PC-9 (cell line): ENCODE results near the gene TASOR2. TPM values are rescaled to one million over a fixed set of nuclear protein-coding genes. Genes with fewer than 3 reads are reported as not detected.
A peak's percentile ranks its signal among the peaks of the same experiment; 100 is the strongest.

Experiments
- BruUV-seq: library from RNA; stranded (reverse); fragments of 400-500 nt; replicated peaks from 2 replicates; lab custom pipeline; 2021; lab: Mats Ljungman, UMichigan
- CTCF ChIA-PET: fragments of 300-600 bp; sonication (Branson Sonifier 250); formaldehyde crosslinking; loops from one replicate; lab custom pipeline; 2022; ENCODE audit warnings: antibody characterized with exemption; lab: Charles Lee
- POLR2A ChIA-PET: fragments of 300-600 bp; sonication (Branson Sonifier 250); formaldehyde crosslinking; loops from one replicate; lab custom pipeline; 2022; ENCODE audit warnings: antibody characterized with exemption; ENCODE audit not compliant: unreplicated experiment; lab: Charles Lee
- DNase-seq, 2 experiments: peaks; one replicate each; pipeline versions ENCODE4 v3.0.0 to v3.0.0-alpha.2; 2015 to 2022; ENCODE audit warnings: mixed read lengths in 1 of 2
- H2AFZ ChIP-seq: fragments of 200-600 bp; sonication (generic); 2 replicates; pipeline ENCODE4 v1.8.1; 2017; ENCODE audit warnings: antibody characterized with exemption
- H3F3A ChIP-seq: fragments of 200-600 bp; sonication (generic); 2 replicates; pipeline ENCODE4 v1.8.1; 2017; ENCODE audit warnings: antibody characterized with exemption, mild to moderate bottlenecking, low read depth; ENCODE audit not compliant: insufficient read depth
- H3K27ac ChIP-seq: fragments of 200-600 bp; sonication (generic); 2 replicates; pipeline ENCODE4 v1.6.1; 2016; ENCODE audit warnings: mixed run types
- H3K27me3 ChIP-seq: fragments of 200-600 bp; sonication (generic); 2 replicates; pipeline ENCODE4 v1.6.1; 2016; ENCODE audit warnings: low read depth, mixed run types; ENCODE audit not compliant: insufficient read depth
- H3K36me3 ChIP-seq: fragments of 200-600 bp; sonication (generic); 2 replicates; pipeline ENCODE4 v1.6.1; 2016; ENCODE audit warnings: low read depth, mixed run types
- H3K4me1 ChIP-seq: fragments of 200-600 bp; sonication (generic); replicated peaks from 2 replicates; pipeline ENCODE4 v1.6.1; 2016; ENCODE audit warnings: mixed run types; ENCODE audit not compliant: insufficient read depth
- H3K4me2 ChIP-seq: fragments of 200-600 bp; sonication (generic); 2 replicates; pipeline ENCODE4 v1.6.1; 2017; ENCODE audit warnings: mixed run types
- H3K4me3 ChIP-seq: fragments of 200-600 bp; sonication (generic); 2 replicates; pipeline ENCODE4 v1.6.1; 2016; ENCODE audit warnings: mixed run types
- H3K79me2 ChIP-seq: fragments of 200-600 bp; sonication (generic); 2 replicates; pipeline ENCODE4 v1.6.1; 2017; ENCODE audit warnings: low read depth, mixed run types
- H3K9me2 ChIP-seq: fragments of 200-600 bp; sonication (generic); 2 replicates; pipeline ENCODE4 v1.8.1; 2017; ENCODE audit warnings: mild to moderate bottlenecking; ENCODE audit not compliant: insufficient read depth
- H3K9me3 ChIP-seq: fragments of 200-600 bp; sonication (generic); 2 replicates; pipeline ENCODE4 v1.8.1; 2016; ENCODE audit warnings: low read depth; ENCODE audit not compliant: insufficient read depth
- H4K20me1 ChIP-seq: fragments of 200-600 bp; sonication (generic); 2 replicates; pipeline ENCODE4 v1.8.1; 2017; ENCODE audit not compliant: insufficient read depth
- EZH2 ChIP-seq: fragments of 200-600 bp; sonication (generic); IDR thresholded peaks from 2 replicates; pipeline ENCODE4 v1.8.0; 2017; ENCODE audit warnings: antibody characterized with exemption, low read depth
- intact Hi-C: fragments of 100-400 bp; cut with micrococcal nuclease; formaldehyde crosslinking; loops from one replicate; pipeline ENCODE4 v1.10.0; 2022; ENCODE audit not compliant: unreplicated experiment
- total RNA-seq: library from RNA; stranded (reverse); gene quantifications from 2 replicates; pipeline ENCODE4 v1.2.3, GENCODE V29; 2021
- TF ChIP-seq, protein P1 (sequence below): fragments of 200-600 bp; sonication (generic); conservative IDR thresholded peaks from 2 replicates; pipeline ENCODE4 v1.6.1; 2017; ENCODE audit warnings: mixed run types, antibody characterized with exemption, mild to moderate bottlenecking, moderate library complexity

The TASOR2 gene
- total RNA-seq, 1 experiment from 2014 or later, result 60.7 TPM

DNA sequence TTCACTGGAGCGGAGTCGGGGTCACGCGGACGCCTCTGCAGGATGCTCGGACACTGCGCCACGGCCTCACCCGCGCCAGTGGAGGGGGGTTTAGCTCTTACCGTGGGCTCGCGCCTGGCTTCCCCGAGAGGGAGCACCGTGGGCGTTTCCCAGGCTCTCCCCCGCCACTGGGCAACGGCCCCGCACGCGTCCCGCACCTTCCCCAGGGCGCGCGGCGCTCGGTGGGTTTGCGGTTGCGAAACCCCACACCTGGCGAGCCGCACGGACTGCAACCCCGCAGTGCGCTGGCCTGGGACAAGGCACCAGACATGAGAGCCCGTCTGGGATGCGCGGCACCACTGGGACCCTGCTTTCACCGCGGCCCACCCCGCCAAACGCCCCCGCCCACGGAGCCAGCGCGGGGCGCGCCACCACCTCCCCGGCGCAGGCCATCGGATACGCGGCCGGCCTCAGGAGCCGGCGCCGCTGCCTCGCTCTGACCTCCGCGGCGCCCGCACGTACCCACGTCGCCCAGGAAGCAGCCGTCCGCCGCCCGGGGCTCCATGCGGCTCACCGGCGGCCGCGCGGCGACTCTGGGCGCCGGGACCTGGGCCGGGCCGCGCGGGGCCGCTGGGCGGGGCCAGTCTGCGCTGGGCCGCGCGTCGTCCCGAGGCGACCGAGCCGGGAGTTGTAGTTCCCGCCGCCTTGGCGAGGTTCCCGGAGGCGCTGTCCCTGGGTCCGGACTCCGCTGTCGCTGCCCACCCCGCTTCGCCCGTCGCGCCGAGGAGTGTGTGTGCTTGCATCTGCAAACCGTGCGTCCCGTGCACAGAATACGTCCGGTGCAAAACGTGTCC is 18.4 kb upstream of the TASOR2 start, which contains the start of gene ASB13:
Gene ASB13 (minus strand): TSS at position 588 of the 833 bp plus-strand sequence. CDS start 44 bp downstream, at position 544.
- CTCF ChIA-PET, result interaction anchor here (0.5 kb wide), 1 partner anchor 625 kb away, joined by 7 read pairs; no protein-coding TSS in a partner anchor
- Histone ChIP-seq H3K4me3 (peak within 1 kb of the TSS; percentile 75), H3K4me1 (peaks cover 27% of the 10 kb centered on the region), H3K9me3 (no peaks in the 10 kb centered on the region), H4K20me1 (no peaks in the 10 kb centered on the region), H3K4me2 (peak within 1 kb of the TSS; percentile 91), H3K9me2 (no peaks in the 10 kb centered on the region), H2AFZ (peak within 1 kb of the TSS; percentile 84), H3K36me3 (no peaks in the 10 kb centered on the region), H3K79me2 (peaks cover 36% of the 10 kb centered on the region), H3K27ac (no peak within 1 kb of the TSS), H3F3A (peaks cover 5% of the 10 kb centered on the region; the same call in 1 of the 2 replicates), H3K27me3 (no peaks in the 10 kb centered on the region)
- intact Hi-C loops, result no loop called here
- peak in 1 of 2 experiments; percentile 65 for DNase-seq
- TF ChIP-seq, protein P1, sequence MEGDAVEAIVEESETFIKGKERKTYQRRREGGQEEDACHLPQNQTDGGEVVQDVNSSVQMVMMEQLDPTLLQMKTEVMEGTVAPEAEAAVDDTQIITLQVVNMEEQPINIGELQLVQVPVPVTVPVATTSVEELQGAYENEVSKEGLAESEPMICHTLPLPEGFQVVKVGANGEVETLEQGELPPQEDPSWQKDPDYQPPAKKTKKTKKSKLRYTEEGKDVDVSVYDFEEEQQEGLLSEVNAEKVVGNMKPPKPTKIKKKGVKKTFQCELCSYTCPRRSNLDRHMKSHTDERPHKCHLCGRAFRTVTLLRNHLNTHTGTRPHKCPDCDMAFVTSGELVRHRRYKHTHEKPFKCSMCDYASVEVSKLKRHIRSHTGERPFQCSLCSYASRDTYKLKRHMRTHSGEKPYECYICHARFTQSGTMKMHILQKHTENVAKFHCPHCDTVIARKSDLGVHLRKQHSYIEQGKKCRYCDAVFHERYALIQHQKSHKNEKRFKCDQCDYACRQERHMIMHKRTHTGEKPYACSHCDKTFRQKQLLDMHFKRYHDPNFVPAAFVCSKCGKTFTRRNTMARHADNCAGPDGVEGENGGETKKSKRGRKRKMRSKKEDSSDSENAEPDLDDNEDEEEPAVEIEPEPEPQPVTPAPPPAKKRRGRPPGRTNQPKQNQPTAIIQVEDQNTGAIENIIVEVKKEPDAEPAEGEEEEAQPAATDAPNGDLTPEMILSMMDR, result no peak
- no peak for TF ChIP-seq EZH2
- no TSS peak for BruUV-seq
- POLR2A ChIA-PET, result no interaction called here

DNA sequence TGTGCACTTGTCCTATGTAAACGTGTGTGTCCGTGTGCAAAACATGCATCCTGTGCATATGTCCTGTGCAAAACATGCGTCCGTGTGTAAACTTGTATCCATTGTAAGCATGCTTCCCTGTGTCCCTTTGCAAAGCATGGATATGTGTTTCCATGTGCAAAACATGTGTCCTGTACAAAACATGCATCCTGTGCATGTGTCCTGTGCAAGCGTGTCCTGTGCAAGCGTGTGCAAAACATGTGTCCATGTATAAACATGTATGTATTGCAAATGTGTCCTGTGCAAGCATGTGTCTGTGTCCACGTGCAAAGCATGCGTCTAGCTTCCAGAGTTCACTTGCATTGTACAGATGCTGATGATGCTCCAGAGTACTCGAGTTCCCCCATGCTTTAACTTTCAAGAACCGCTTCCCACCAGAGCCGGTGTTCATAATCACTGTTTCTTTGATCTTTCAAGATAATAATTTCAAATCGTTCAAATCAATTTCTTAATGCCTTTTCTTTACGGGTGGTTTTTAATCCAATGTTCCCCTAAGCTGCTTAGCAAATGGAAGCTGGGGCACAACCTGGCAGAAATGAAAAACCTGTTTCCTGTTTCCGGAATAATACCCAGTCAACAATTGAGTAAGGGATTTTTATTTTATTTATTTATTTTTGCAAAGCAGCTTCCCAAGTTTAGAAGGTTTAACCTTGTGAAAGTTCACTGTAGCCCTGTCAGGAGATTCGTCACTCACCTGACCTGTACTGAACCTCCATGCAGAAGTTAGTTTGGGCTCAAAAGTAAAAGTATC is 17.6 kb upstream of the TASOR2 start:
- Histone ChIP-seq H4K20me1 (no peaks in the 10 kb centered on the region), H3K4me1 (peaks cover 25% of the 10 kb centered on the region), H3F3A (peaks cover 5% of the 10 kb centered on the region; the same call in 1 of the 2 replicates), H3K27ac (no peak overlapping the region), H3K9me2 (no peaks in the 10 kb centered on the region), H2AFZ (peak overlapping the region; percentile 79), H3K9me3 (no peaks in the 10 kb centered on the region), H3K4me2 (peak overlapping the region; percentile 91), H3K27me3 (no peaks in the 10 kb centered on the region), H3K36me3 (no peaks in the 10 kb centered on the region), H3K4me3 (peak overlapping the region; percentile 75), H3K79me2 (peaks cover 30% of the 10 kb centered on the region)
- intact Hi-C loops, result no loop called here
- no peak for DNase-seq
- CTCF ChIA-PET, result no interaction called here
- TF ChIP-seq, protein P1, result no peak
- TF ChIP-seq EZH2, result no peak
- BruUV-seq, result no TSS peak
- POLR2A ChIA-PET, result no interaction called here

DNA sequence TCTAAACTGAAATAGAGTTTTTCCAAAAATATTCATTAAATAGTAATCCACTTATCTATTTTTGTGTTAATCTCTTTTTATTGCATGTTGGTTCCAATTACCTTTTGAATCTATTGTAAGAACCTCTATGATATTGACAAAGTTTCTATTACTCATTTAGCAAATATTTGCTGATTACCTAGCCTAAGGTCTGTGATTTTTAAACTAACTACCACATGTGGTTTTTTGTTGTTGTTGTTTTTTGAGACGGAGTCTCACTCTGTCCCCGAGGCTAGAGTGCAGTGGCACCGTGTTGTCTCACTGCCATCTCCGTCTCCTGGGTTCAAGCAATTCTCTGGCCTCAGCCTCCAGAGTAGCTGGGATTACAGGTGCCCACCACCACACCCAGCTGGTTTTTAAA is 16.2 kb upstream of the TASOR2 start:
- TF ChIP-seq EZH2, result no peak
- TF ChIP-seq, protein P1, result no peak
- H3K36me3 ChIP-seq, result no peaks in the 10 kb centered on the region
- CTCF ChIA-PET, result no interaction called here
- H3K27ac ChIP-seq, result no peak overlapping the region
- no peak overlapping the region for H2AFZ ChIP-seq
- no TSS peak for BruUV-seq
- H3K79me2 ChIP-seq, result peaks cover 24% of the 10 kb centered on the region
- H3K27me3 ChIP-seq, result no peaks in the 10 kb centered on the region
- DNase-seq, result peak in 1 of 2 experiments; percentile 49
- no peaks in the 10 kb centered on the region for H3K9me3 ChIP-seq
- no peaks in the 10 kb centered on the region for H4K20me1 ChIP-seq
- peak overlapping the region; percentile 22; the same call in 1 of the 2 replicates for H3K4me2 ChIP-seq
- POLR2A ChIA-PET, result no interaction called here
- intact Hi-C loops, result no loop called here
- H3F3A ChIP-seq, result peaks cover 5% of the 10 kb centered on the region; the same call in 1 of the 2 replicates
- H3K4me3 ChIP-seq, result no peak overlapping the region
- H3K9me2 ChIP-seq, result no peaks in the 10 kb centered on the region
- peaks cover 25% of the 10 kb centered on the region for H3K4me1 ChIP-seq
